GM13977 (cell line): ENCODE data around the gene SP4.

Experiments used
- DNase-seq: peaks from one replicate; pipeline ENCODE4 v3.0.0; 2012; ENCODE audit warnings: low spot score
- CTCF ChIP-seq: IDR thresholded peaks from 2 replicates; pipeline ENCODE4 v1.5.1; 2012; ENCODE audit warnings: mild to moderate bottlenecking, control low read depth; ENCODE audit not compliant: insufficient read depth; ENCODE audit errors: extremely low read depth, missing control alignments
- in situ Hi-C: fragments of 300-500 bp; cut with MboI; formaldehyde crosslinking; loops from one replicate; pipeline ENCODE4 v1.12.0; 2022; ENCODE audit warnings: low sequenced_read_pairs, low pct_unique_long_range_greater_than_20kb, mixed read lengths, inconsistent platforms; ENCODE audit not compliant: unreplicated experiment

SP4 gene

GRCh38 chr7:21412410-21412851, 15.5 kb upstream of the SP4 start:
- peak; percentile 23 for TF ChIP-seq CTCF
- in situ Hi-C loops = no loop called here
- DNase-seq = peak; percentile 45

GRCh38 chr7:21412957-21413356, 14.9 kb upstream of the SP4 start:
- DNase-seq = no peak
- TF ChIP-seq CTCF = no peak
- in situ Hi-C loops = no loop called here

- in situ Hi-C loops = no loop called here
- no peak for TF ChIP-seq CTCF
- no peak for DNase-seq
These were observed 14.4 kb upstream of the SP4 start for GRCh38 chr7:21413502-21413901.

- no peak for DNase-seq
- in situ Hi-C loops = no loop called here
- TF ChIP-seq CTCF = no peak
These were observed 13.0 kb upstream of the SP4 start for GRCh38 chr7:21414795-21415393.

GRCh38 chr7:21417647-21418046, 10.2 kb upstream of the SP4 start:
- TF ChIP-seq CTCF = no peak
- no peak for DNase-seq
- in situ Hi-C loops = no loop called here

- DNase-seq = no peak
- in situ Hi-C loops = no loop called here
- TF ChIP-seq CTCF = no peak
These were observed 5.1 kb upstream of the SP4 start for GRCh38 chr7:21422751-21423150.
